ENCODE measurements around the gene TM9SF1.
A peak's percentile ranks its signal among the peaks of the same experiment; 100 is the strongest.
"Not testable (repeated sequence)": the region's sequence is repeated elsewhere in the genome, so short reads cannot be mapped to it uniquely, and the experiment has no call there.

The TM9SF1 gene

DNA sequence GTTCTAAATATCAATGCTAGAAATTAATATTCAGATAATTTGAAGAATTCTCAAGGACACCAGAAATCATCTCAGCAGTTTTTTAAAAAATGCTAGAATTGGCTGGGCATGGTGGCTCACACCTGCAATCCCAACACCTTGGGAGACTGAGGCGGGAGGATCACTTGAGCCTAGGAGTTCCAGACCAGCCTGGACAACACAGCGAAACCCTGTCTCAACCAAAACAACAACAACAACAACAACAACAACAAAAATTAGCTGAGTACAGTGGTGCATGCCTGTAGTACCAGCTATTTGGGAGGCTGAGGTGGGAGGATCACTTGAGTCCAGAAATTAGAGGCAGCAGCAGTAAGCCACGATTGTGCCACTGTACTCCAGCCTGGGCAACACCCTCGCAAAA is 23.8 kb upstream of the TM9SF1 start:
- H3K4me3 ChIP-seq (ENCODE audit: low read depth, low read length): no peak overlapping the region
- TF ChIP-seq CTCF (conservative IDR thresholded peaks at IDR 0.05; ENCODE audit: low read depth, low read length): no peak
- DNase-seq (ENCODE audit: low read depth): no peak

GRCh38 chr14:24216876-24217275 is 21.6 kb upstream of the TM9SF1 start:
- H3K4me3 ChIP-seq (ENCODE audit: low read depth, low read length); DNase-seq (ENCODE audit: low read depth): not testable (repeated sequence)

GRCh38 chr14:24216345-24216699 is 21.1 kb upstream of the TM9SF1 start:
- no peak for DNase-seq (ENCODE audit: low read depth)
- TF ChIP-seq CTCF (conservative IDR thresholded peaks at IDR 0.05; ENCODE audit: low read depth, low read length): no peak
- peak overlapping the region; percentile 84 for H3K4me3 ChIP-seq (ENCODE audit: low read depth, low read length)

DNA sequence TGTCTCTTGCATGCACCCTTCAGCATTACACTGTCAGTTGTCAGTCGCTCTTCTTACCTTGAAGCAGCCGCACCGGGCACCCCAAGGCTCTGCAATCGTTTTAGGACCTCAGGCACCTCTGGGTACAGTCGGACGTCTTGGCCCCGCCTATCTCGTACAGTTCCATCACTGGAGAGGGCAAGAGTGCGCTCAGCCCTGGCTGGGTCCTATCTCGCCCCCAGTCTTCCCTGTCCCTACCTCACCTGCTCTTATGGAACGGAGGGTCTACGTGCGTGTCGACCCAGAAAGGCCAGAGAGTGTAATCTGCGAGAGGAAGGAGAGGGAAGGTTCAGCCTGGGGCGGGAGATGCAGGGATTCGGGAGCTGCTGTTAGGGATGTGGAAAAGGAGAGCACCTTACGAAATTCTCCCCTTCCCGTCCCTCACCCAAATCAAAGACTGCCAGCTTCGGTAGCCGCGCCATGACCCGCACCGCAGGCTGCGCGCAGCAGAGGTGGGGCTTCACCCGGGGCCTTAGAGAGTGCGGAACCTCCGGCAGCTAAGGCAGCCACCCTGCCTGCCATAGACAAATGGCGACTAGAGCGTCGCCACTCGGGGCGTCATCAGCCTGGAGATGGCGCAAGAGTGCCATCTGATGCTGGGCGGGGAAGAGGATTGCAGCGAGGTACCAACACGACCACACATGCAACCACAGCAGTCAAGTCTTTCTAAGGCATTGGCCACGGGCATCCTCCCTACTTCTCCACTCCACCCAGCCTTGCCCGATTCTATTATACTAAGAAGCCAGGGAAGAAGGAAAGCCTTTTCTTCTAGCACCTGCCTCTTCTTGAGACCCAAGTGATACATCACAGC is 20.5 kb upstream of the TM9SF1 start, which contains the start of gene MDP1:
MDP1 (minus strand) TSS at position 572 of the 850 bp plus-strand sequence; CDS start at position 461, 111 bp downstream.
- H3K4me3 ChIP-seq (ENCODE audit: low read depth, low read length): peak within 1 kb of the TSS; percentile 84
- DNase-seq (ENCODE audit: low read depth): peak; percentile 85
- TF ChIP-seq CTCF (conservative IDR thresholded peaks at IDR 0.05; ENCODE audit: low read depth, low read length): peak; percentile 46

DNA sequence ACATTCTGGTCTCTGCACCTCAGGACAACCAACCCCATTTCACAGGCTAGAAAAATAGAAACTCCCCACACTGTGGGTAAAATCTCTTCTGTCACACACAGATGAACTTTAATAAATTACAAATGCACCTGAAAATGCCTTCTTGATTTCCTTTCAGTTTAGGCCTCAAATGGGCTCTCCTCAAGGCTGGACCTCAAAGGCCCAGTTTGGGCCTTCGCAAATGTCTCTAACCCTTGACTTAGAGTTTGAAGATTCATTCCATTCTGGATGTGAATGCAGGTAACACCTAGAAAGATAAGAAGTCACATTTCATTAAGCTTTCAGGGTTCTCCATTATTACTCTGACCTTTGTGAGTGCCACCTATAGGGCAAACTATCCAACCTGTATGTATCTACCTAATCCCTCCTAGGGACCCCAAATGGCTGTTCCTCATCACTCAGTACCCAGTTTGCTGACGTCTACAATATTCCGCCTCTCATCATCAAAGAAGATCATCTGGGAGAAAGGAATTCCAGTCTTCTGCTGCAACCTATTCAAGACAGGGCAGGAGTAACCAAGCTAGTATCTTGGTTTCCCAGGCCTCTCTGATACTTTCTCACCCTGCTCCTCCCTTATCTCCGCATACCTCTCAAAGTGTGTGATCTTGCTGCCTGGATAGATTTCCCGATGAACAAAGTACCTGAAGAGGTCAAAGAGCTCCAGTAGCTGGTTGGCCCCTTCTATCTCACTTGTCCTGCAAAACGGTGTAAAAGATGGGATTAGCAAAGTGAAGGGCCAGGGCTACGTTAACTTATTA is 18.8 kb upstream of the TM9SF1 start:
- H3K4me3 ChIP-seq (ENCODE audit: low read depth, low read length): peak overlapping the region; percentile 94
- no peak for TF ChIP-seq CTCF (conservative IDR thresholded peaks at IDR 0.05; ENCODE audit: low read depth, low read length)
- DNase-seq (ENCODE audit: low read depth): no peak

- TF ChIP-seq CTCF (conservative IDR thresholded peaks at IDR 0.05; ENCODE audit: low read depth, low read length): peak; percentile 51
- peak; percentile 99 for DNase-seq (ENCODE audit: low read depth)
- H3K4me3 ChIP-seq (ENCODE audit: low read depth, low read length): peak within 1 kb of the TSS; percentile 94
These were observed 18.0 kb upstream of the TM9SF1 start, which contains the start of gene CHMP4A for GRCh38 chr14:24212924-24213865. CHMP4A (minus strand) TSS chr14:24213488; CDS start chr14:24213439, 49 bp downstream.
